Stimulated activated naive CD4-positive, alpha-beta T cell treated with Interleukin-2 at 50 U/mL for 16 hours (primary cell): ENCODE measurements around the gene NUP214.

Experiments
- DNase-seq: peaks from one replicate; lab custom pipeline; 2025; lab: John Stamatoyannopoulos, UW

Gene NUP214

DNA sequence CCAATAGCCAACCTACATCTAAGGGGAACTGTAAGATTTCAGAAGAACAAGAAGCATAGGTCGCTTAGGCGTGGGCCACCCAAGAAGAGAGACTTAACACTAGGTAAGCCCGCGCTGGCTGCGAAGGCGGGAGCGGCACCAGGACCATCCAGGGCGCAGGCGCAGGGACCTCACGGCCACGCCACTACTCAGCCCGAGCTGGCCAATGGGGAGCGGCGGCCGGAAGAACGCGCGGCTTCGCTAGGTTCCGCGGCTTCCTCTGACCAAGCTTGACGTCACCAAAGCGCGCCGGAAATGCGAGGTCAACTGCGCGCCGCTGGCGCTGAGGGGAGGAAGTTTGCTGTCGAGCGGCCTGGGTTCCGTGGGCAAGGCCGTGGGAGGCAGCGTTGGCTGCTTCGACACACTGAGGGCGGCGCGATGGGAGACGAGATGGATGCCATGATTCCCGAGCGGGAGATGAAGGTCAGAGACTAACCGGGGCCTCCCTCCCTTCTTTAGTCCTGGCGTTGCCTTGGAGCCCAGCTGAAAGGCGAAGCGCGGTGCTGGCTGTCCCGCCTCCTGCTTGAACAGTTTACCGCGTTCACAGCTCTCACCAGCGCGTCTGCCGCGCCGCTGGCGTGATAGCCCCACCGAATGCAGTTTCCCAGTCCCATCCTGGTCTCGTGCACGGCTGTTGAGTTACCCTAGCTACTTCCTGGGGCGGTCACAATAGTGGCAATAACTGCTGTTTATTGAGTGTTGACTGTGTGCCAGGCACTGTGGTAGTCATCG, at the start of gene NUP214:
TSS of gene NUP214 (plus strand) at position 299 of the 771 bp plus-strand sequence. CDS start at position 418, 119 bp downstream.
- peak; percentile 100 for DNase-seq

DNA sequence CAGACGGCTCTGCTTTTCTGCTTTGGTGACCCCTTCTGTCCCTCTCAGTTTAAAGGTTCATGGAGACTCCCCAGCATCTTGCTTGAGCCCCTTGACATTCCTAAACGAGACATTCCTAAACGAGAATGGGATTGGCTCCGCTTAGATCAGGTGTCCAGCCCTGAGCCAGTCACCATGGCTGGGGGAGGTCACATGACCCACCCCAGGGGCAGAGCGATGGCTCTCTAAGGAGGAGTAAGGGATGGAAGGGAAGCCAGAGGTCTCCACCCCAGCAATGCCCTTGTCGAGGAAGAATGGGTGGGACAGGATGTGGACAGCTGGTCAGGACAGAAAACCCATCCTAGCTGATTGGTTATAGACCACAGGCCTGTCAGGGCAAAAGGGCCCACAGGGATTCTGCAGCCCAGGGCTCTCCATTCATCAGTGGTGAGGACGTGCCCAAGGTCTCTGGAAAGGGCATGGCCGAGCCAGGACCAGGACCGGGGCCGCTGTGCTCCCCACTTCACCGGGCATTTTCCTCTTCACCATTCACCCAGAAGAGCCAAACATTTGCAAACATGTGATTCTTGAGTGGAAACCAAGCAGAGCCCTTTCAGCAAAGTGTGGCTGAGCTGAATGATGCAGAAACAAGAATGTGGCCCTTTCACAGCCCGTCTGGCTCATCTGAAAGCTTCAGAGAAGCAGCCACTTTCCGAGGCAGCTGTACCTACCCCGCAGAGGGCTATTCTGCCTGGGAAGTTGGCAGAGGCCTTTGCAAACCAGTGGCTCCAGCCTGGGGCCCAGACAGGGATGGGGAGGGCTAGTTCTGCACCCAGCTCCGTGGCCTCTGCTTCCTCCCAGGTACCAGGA, 48.8 kb upstream of the NUP214 start:
- no peak for DNase-seq

DNA sequence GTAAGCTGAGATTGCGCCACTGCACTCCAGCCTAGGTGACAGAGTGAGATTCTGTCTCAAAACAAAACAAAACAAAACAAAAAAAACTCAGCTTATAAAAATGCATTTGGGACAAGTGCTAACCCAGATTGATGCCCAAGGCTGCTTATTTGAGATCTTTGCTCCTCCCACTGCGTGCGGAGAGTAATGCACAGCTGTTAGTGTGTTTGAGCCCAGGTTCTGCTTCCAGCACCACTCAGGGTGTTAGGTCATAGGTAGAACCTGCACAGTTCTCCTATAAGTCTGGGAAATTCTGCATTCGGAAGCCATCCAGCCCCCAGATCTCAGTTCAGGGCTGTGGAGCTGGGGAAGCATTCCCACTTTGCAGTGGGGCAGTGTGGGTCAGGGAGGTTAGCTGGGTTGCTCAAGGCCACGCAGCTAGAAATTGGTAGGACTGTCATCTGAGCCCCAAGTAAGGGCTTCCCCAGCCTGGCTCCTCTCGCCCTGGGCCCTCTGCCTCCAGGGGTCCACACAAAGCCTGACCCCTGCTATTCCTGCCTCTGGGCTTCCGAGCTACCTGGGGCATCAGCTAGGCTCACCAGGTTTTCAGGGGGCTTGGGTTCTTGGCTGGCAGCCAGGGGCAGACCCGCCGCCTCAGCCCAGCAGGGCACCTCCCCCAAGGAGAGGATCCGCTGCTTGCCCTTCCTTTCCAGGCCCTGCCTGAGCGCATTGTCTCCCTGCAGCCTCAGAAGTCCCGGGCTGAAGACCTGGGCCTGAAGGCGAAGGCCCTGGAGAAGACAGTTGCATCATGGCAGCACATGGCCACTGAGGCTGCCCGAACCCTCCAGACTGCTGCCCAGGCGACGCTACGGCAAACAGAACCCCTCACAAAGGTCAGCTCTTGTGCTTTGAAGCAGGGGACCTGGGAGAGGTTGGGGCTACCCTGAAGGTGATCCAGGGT, 46.7 kb upstream of the NUP214 start:
- no peak for DNase-seq

- DNase-seq = no peak
These were observed 44.8 kb upstream of the NUP214 start for GRCh38 chr9:131080589-131080988.

- no peak for DNase-seq
These were observed 43.5 kb upstream of the NUP214 start for GRCh38 chr9:131081868-131082267.

DNA sequence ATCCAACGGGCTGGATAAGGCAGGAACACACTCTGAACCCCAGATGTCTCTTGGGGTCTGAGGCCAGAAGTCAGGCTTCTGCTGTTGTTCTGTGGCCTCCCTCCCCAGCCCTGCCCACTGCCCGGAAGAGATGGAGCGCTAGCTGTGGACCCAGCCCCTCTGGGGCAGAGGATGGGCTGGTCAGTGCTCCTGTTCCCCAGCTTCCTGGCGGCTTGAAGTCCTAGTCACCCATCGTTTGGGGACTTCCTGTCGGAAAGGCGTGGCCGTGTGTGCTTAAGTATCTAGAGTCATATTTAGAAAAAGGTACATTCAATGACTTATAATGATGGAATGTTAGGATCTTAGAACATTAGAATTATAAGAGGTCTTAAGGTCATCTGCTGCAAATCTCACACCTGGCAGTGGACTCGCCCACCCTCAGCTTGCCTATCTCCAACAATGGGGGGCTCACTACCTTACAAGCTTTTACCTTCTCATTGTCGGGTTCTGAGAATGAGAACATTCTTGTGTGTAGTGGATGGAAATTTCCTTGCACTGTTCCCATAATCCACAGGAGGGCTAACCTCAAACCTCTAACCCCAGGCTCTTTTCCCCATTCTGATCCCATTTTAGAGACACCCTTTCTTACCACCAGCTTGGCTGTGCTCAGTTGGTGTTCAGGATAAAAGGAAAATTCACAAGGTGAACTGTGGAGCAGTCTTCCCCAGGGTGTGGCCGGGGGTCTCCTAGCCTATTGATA, 42.4 kb upstream of the NUP214 start:
- DNase-seq = no peak

GRCh38 chr9:131084661-131085369, 40.6 kb upstream of the NUP214 start:
- no peak for DNase-seq

DNA sequence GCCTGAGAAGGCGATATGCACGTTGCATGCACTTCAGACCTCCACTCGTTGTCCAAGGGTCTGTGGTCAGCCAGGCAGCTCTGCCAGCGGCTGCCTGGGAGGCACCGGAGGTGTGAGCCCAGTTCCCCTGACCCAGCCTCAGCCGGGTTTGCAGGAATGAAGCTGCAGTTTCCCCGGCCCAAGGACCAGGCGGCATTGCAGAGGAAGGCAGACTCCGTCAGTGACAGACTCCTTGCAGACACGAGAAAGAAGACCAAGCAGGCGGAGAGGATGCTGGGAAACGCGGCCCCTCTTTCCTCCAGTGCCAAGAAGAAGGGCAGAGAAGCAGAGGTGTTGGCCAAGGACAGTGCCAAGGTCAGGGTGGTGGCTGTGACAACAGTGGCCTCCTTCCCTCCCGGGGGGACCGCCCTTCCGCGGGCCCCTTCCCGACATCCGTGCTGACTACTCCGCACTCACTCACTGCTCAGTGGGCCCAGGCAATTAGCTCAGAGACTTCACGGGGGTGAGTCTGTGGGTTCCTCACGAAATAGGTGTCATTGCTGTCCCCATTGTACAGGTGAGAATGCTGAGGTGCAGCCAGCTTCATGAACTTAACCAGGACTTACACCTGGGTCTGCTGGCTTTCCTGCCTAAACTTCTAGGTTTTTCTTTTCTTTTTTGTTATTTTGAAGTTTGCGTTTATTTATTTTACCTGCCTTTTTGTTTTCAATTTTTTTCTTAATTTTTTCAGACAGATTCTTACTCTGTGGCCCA, 39.8 kb upstream of the NUP214 start:
- DNase-seq = no peak

GRCh38 chr9:131087354-131087893, 38.0 kb upstream of the NUP214 start:
- DNase-seq = no peak

DNA sequence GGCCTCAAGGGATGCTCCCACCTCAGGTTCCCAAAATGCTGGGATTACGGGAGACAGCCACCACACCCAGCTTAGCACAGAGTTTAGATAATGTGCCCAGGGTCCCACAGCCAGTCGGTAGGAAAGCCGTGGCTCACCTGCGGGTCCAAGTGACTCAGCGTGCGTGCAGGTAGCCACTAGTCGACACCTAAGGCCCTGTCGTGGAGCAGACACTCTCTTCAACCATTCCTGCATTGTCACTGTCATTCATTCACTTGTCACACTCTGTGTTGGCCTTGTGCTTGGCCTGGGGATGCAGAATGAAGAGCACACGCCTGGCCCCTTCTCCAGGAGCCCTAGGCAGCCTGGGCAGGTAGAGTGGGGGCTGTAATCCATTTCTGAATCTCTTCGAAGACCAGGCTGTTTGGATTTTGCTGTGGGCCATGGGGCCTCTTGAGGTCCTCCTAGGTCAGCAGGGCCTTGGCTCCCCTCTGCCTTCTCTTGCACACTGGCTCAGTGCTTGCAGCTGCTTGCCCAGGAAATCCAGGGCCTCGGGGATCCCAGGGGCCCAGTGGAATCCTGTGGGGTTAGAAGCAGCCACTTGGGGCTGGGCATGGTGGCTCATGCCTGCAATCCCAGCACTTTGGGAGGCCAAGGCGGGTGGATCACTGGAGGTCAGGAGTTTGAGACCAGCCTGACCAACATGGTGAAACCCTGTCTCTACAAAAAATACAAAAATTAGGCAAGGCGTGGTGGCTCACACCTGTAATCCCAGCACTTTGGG, 35.2 kb upstream of the NUP214 start:
- no peak for DNase-seq

GRCh38 chr9:131091352-131091992, 33.9 kb upstream of the NUP214 start:
- DNase-seq = no peak

DNA sequence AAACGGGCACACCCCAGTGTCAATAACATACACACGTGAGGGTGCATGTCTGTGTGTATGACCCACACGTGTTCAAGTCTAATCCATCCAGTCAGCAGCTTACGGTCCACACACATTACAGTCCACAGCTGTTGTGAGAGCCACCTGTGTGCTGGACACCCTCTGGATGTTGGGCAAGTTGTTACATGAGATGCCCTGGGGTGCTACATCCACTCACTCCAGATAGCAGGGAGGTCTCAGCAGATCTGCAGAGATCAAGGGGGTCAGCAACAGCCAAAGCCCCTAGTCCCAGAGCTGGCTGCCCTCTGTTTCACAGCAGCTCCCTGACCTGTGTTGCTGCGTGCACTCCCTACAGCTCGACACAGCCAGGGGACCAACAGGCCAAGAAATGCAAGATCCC, 33.4 kb upstream of the NUP214 start:
- no peak for DNase-seq

DNA sequence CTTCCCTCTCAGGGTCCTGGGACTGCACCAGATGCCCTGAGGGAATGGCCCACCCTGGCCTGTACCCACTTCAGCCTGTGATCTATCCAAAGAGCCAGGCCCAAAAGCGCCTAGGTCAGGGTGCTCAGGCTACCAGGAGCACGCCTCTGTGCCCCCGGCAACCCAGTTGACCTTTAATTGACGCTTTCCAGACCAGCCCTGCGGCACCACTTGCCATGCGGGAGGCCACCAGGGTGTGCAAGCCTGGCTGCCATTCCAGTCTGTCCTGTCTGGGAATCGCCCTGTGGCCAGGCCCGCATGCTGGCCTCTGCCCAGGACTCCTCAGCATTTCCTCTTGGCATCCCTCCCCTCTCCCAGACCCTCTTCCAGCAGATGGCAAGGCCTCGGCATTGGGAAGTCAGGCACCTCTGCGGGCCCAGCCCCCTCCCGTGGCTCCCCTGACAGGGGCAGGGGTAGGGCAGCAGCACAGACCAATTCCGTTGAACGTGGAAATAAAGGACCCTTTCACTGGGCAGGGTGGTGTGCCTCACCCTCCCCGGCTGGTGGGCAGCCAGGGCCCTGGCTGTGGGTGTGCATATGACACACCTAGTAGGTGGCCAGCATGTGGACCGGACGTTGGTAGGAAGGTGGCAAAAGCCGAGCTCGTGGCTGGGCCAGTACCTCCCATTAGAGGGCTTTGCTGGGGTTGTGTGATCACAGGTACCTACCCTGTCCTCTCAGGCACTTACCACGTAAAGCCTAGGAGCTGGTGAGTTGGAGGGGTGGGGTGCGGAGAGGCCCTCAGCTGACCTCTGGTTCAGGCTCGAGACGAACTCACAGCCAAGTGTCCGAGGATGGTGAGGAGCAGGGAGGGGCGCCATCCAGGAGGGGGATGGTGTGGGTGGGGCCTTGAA, 32.6 kb upstream of the NUP214 start:
- DNase-seq = no peak

DNA sequence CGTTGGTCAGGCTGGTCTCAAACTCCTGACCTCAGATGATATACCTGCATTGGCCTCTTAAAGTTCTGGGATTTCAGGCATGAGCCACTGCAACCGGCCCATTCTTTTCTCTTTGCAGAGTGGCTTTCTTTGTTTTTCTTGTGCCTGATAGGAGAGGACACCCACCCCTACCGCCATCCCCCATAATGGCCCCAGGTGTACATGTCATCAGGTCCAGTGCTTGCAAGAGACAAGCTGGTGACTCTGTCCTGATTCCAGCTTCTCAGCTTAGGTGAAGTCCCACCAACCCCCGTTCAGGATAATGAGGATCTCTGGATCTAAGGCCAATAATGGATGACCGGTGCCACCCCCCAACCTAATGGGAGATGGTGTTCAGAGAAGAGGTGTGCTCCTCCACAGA, 31.4 kb upstream of the NUP214 start:
- DNase-seq = no peak

GRCh38 chr9:131094622-131095021, 30.8 kb upstream of the NUP214 start:
- no peak for DNase-seq

DNA sequence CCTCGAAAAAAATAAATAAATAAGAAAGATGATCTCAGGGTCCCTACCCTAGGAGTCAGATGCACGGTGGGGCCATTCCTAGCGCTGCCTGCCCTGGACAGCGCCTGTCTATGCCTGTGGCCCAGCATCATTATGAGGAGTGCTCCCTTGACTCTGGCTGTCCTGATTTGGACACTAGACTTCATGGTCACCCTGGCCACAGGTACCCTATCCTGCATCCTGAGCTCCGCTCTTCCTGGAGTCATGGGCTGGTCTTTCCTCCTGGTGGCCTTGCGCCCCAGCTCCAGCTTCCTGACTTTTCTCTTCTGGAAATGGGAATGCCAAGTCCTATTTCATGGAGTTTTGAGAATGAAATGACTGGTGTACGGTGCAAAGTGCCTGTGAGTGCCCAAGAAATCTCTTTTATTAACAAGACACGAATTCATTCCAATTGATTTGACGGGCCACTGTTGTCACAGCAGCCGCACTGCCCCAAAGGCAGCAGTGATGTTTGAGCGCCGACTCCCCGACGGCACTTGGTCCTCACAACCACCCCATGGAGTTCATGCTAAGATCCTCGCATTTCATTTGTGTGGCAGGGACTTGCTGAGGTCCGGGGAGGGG, 29.6 kb upstream of the NUP214 start:
- DNase-seq = no peak
